NCI-H1092 treated with DMSO at 0.1 percent for 48 hours (cell line): ENCODE results near the gene TSPAN3.

Experiments used
- DNase-seq: peaks from one replicate; lab custom pipeline; 2025; lab: John Stamatoyannopoulos, UW

The TSPAN3 gene

GRCh38 chr15:77033729-77034671 lies 36.9 kb downstream of the TSPAN3 start:
- no peak for DNase-seq

- no peak for DNase-seq
Observed at GRCh38 chr15:77033417-77033728, 37.5 kb downstream of the TSPAN3 start.

- no peak for DNase-seq
Observed at GRCh38 chr15:77032647-77033416, 38.1 kb downstream of the TSPAN3 start.

- no peak for DNase-seq
Observed at GRCh38 chr15:77032052-77032646, 38.8 kb downstream of the TSPAN3 start.

GRCh38 chr15:77031376-77032050 lies 39.4 kb downstream of the TSPAN3 start:
- peak; percentile 30 for DNase-seq

GRCh38 chr15:77030928-77031375 lies 40.0 kb downstream of the TSPAN3 start:
- DNase-seq, result no peak

- DNase-seq, result no peak
Observed at GRCh38 chr15:77030048-77030927, 40.6 kb downstream of the TSPAN3 start.

GRCh38 chr15:77029166-77030047 lies 41.5 kb downstream of the TSPAN3 start:
- DNase-seq, result no peak

- DNase-seq, result no peak
Observed at GRCh38 chr15:77028451-77029165, 42.3 kb downstream of the TSPAN3 start.

- DNase-seq, result no peak
Observed at GRCh38 chr15:77027697-77028450, 43.0 kb downstream of the TSPAN3 start.

- no peak for DNase-seq
Observed at GRCh38 chr15:77027111-77027696, 43.7 kb downstream of the TSPAN3 start.

GRCh38 chr15:77026501-77027110 lies 44.3 kb downstream of the TSPAN3 start:
- no peak for DNase-seq

GRCh38 chr15:77025941-77026411 lies 44.9 kb downstream of the TSPAN3 start:
- DNase-seq, result no peak

GRCh38 chr15:77025083-77025901 lies 45.6 kb downstream of the TSPAN3 start:
- DNase-seq, result no peak

- DNase-seq, result no peak
Observed at GRCh38 chr15:77024273-77025082, 46.4 kb downstream of the TSPAN3 start.
